Measurements from ENCODE around the gene SKAP2.

Gene SKAP2

GRCh38 chr7:26652401-26653100, 211.8 kb downstream of the SKAP2 start:
- no peak for DNase-seq (ENCODE audit: low read depth, low spot score)
- H3K4me3 ChIP-seq (ENCODE audit: low read length), result no peak overlapping the region

- no peak overlapping the region for H3K4me3 ChIP-seq (ENCODE audit: low read length)
- no peak for DNase-seq (ENCODE audit: low read depth, low spot score)
Observed at GRCh38 chr7:26650103-26650502, 214.3 kb downstream of the SKAP2 start.

- no peak for DNase-seq (ENCODE audit: low read depth, low spot score)
- H3K4me3 ChIP-seq (ENCODE audit: low read length), result no peak overlapping the region
Observed at GRCh38 chr7:26649388-26649787, 215.0 kb downstream of the SKAP2 start.

GRCh38 chr7:26648554-26648953, 215.8 kb downstream of the SKAP2 start:
- H3K4me3 ChIP-seq (ENCODE audit: low read length), result no peak overlapping the region
- no peak for DNase-seq (ENCODE audit: low read depth, low spot score)

- DNase-seq (ENCODE audit: low read depth, low spot score), result no peak
- H3K4me3 ChIP-seq (ENCODE audit: low read length), result no peak overlapping the region
Observed at GRCh38 chr7:26646336-26647048, 217.9 kb downstream of the SKAP2 start.

- DNase-seq (ENCODE audit: low read depth, low spot score), result no peak
- no peak overlapping the region for H3K4me3 ChIP-seq (ENCODE audit: low read length)
Observed at GRCh38 chr7:26645121-26645520, 219.3 kb downstream of the SKAP2 start.

GRCh38 chr7:26642416-26642815, 222.0 kb downstream of the SKAP2 start:
- H3K4me3 ChIP-seq (ENCODE audit: low read length), result no peak overlapping the region
- no peak for DNase-seq (ENCODE audit: low read depth, low spot score)

GRCh38 chr7:26639695-26640094, 224.7 kb downstream of the SKAP2 start:
- H3K4me3 ChIP-seq (ENCODE audit: low read length), result no peak overlapping the region
- DNase-seq (ENCODE audit: low read depth, low spot score), result no peak

- no peak overlapping the region for H3K4me3 ChIP-seq (ENCODE audit: low read length)
Observed at GRCh38 chr7:26639111-26639510, 225.3 kb downstream of the SKAP2 start.

GRCh38 chr7:26638140-26638539, 226.2 kb downstream of the SKAP2 start:
- no peak overlapping the region for H3K4me3 ChIP-seq (ENCODE audit: low read length)
- no peak for DNase-seq (ENCODE audit: low read depth, low spot score)

More at GRCh38 chr7:26639111-26639510, 225.3 kb downstream of the SKAP2 start:
- no peak for DNase-seq (ENCODE audit: low read depth, low spot score)

GRCh38 chr7:26637610-26638009, 226.8 kb downstream of the SKAP2 start:
- H3K4me3 ChIP-seq (ENCODE audit: low read length), result no peak overlapping the region
- DNase-seq (ENCODE audit: low read depth, low spot score), result no peak

- no peak overlapping the region for H3K4me3 ChIP-seq (ENCODE audit: low read length)
- no peak for DNase-seq (ENCODE audit: low read depth, low spot score)
Observed at GRCh38 chr7:26636808-26637207, 227.6 kb downstream of the SKAP2 start.

GRCh38 chr7:26633557-26633956, 230.8 kb downstream of the SKAP2 start:
- DNase-seq (ENCODE audit: low read depth, low spot score), result no peak
- H3K4me3 ChIP-seq (ENCODE audit: low read length), result no peak overlapping the region

GRCh38 chr7:26631601-26632000, 232.8 kb downstream of the SKAP2 start:
- no peak overlapping the region for H3K4me3 ChIP-seq (ENCODE audit: low read length)
- no peak for DNase-seq (ENCODE audit: low read depth, low spot score)

- H3K4me3 ChIP-seq (ENCODE audit: low read length), result no peak overlapping the region
- no peak for DNase-seq (ENCODE audit: low read depth, low spot score)
Observed at GRCh38 chr7:26630941-26631580, 233.3 kb downstream of the SKAP2 start.

GRCh38 chr7:26630361-26630760, 234.0 kb downstream of the SKAP2 start:
- DNase-seq (ENCODE audit: low read depth, low spot score), result no peak
- no peak overlapping the region for H3K4me3 ChIP-seq (ENCODE audit: low read length)

GRCh38 chr7:26629696-26630095, 234.7 kb downstream of the SKAP2 start:
- no peak overlapping the region for H3K4me3 ChIP-seq (ENCODE audit: low read length)
- no peak for DNase-seq (ENCODE audit: low read depth, low spot score)

GRCh38 chr7:26627891-26628341, 236.5 kb downstream of the SKAP2 start:
- no peak for DNase-seq (ENCODE audit: low read depth, low spot score)

GRCh38 chr7:26627221-26627620, 237.2 kb downstream of the SKAP2 start:
- no peak for DNase-seq (ENCODE audit: low read depth, low spot score)
- H3K4me3 ChIP-seq (ENCODE audit: low read length), result no peak overlapping the region

More at GRCh38 chr7:26627891-26628341, 236.5 kb downstream of the SKAP2 start:
- H3K4me3 ChIP-seq (ENCODE audit: low read length), result no peak overlapping the region

GRCh38 chr7:26626687-26627086, 237.7 kb downstream of the SKAP2 start:
- no peak for DNase-seq (ENCODE audit: low read depth, low spot score)
- no peak overlapping the region for H3K4me3 ChIP-seq (ENCODE audit: low read length)

All from Jurkat, Clone E6-1 (cell line).